GM10266 (cell line): ENCODE data around the gene HTR4.
"Not testable (repeated sequence)": the region's sequence is repeated elsewhere in the genome, so short reads cannot be mapped to it uniquely, and the experiment has no call there.

Source experiments
- DNase-seq: peaks from one replicate; pipeline ENCODE4 v3.0.0; 2012; ENCODE audit errors: extremely low spot score
- CTCF ChIP-seq: IDR thresholded peaks from 2 replicates; pipeline ENCODE4 v1.5.1; 2012; ENCODE audit warnings: mild to moderate bottlenecking, low read depth; ENCODE audit not compliant: control insufficient read depth, insufficient read depth; ENCODE audit errors: missing control alignments

Gene HTR4

GRCh38 chr5:148482196-148482595 is 172.1 kb downstream of the HTR4 start:
- no peak for DNase-seq
- TF ChIP-seq CTCF: no peak

DNA sequence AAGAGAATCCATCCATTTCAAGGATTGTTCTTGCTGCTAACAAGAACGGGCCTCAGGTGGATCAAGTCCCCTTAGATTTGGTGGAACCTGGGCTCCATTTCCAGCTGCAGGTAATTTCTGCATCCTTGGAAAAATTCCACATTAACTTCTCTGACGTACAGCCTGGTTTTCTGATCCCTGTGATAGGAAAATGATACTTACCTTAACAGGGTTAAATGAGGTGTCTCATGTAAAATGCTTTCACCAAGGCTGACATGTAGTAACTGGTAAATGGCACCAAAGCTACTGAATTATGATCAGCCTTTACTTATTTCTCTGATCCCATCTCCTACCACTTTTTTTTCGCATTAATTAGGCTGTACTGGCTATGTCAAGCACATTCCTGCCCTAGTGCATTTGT is 176.9 kb downstream of the HTR4 start:
- no peak for TF ChIP-seq CTCF
- DNase-seq: no peak

DNA sequence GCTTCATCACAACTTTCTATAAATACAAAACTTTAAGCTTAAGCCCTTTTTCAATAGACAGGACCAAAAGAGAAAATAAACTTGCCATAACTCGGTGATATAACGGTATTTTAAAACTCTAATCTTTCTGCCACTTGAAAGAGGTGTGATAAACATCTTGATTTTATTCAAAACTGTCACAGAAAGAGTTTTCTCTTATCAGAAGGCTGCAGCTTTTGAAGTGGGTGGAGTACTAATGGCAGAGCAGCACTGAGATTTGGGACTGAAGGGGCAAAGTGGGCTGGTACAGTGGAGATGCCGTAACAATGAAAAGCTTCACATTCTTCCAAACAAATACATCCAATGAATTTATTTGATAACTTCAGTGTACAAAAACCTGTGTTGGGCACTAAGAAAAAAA is 178.0 kb downstream of the HTR4 start:
- TF ChIP-seq CTCF: no peak
- no peak for DNase-seq

DNA sequence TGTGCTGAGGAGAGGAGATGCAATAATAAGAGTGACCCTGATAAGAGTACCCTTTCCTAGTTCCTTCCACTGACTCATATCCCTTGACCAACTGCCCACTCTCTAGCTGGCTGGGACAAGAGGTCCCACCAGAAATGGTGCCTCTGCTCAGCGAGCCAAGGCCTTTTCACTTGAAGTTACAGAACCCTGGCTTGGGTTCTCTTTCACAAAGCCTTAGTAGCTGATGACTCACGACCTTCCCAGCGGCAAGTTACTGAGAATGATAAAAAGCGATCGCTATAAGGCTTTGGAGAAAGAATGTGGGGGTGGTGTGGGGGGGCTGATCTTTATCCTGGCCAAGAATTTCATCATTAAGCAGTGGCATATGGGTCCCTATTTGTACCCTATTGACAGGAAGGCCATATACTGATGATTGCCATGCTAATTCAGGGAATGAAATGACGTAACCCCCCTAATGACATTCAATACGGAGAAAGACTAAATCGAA is 180.3 kb downstream of the HTR4 start:
- TF ChIP-seq CTCF: no peak
- no peak for DNase-seq

DNA sequence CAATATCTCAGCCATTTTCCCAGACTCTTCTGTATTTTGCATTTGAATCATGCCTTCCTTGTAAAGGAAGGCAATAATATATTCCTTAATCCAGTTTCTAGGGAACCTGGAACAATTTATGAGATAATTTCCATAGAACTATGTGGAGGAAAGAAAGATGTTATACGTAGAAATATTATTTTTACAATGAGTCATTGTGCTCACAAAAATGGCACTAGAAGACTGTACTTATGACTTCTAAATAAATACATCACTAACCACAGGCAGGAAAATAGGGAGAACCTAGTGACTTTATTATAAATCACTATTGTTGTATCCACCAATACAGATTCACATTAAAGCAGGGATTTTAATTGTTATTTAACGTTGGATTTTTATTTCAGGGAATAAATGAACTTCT is 182.9 kb downstream of the HTR4 start:
- no peak for DNase-seq
- TF ChIP-seq CTCF: no peak

- DNase-seq: no peak
- TF ChIP-seq CTCF: no peak
Observed at GRCh38 chr5:148469501-148469935, 184.8 kb downstream of the HTR4 start.

GRCh38 chr5:148468746-148469145 is 185.6 kb downstream of the HTR4 start:
- DNase-seq: not testable (repeated sequence)

- no peak for DNase-seq
- TF ChIP-seq CTCF: no peak
Observed at GRCh38 chr5:148467958-148468357, 186.4 kb downstream of the HTR4 start.
